Suprapubic skin (tissue), 4 donors: ENCODE data around the gene STXBP1.

Experiments used
- CTCF ChIP-seq, 2 donors: fragments of 200-600 bp in 1 of 2; fragments of 450-650 bp in 1 of 2; sonication (generic) in 1 of 2; IDR thresholded peaks; one replicate each; pipeline ENCODE4 v1.5.1; 2016 to 2019; ENCODE audit warnings: antibody characterized with exemption in 2 of 2, mild to moderate bottlenecking in 1 of 2, moderate library complexity in 1 of 2
- POLR2A ChIP-seq, 2 donors: fragments of 450-650 bp; IDR thresholded peaks; one replicate each; pipeline ENCODE4 v1.6.1; 2017; ENCODE audit warnings: antibody characterized with exemption in 2 of 2, mild to moderate bottlenecking in 2 of 2, moderate library complexity in 2 of 2
- POLR2AphosphoS5 ChIP-seq, 3 donors: sonication (generic); formaldehyde crosslinking; IDR thresholded peaks; one replicate each; pipeline ENCODE4 v1.6.1; 2017; ENCODE audit warnings: antibody characterized with exemption in 3 of 3

- no peak for TF ChIP-seq CTCF (IDR thresholded peaks at IDR 0.05)
- no peak for TF ChIP-seq POLR2A (IDR thresholded peaks at IDR 0.05)
- no peak for TF ChIP-seq POLR2AphosphoS5 (IDR thresholded peaks at IDR 0.05)
Observed at GRCh38 chr9:127633216-127633862, 21.3 kb downstream of the STXBP1 start.
